ENCODE results near the gene PTMS. TPM values are rescaled to one million over a fixed set of nuclear protein-coding genes. Genes with fewer than 3 reads are reported as not detected.
"Not testable (repeated sequence)": the region's sequence is repeated elsewhere in the genome, so short reads cannot be mapped to it uniquely, and the experiment has no call there.

Gene PTMS
- total and polyA plus RNA-seq, 2 experiments from 2014 or later = 111 to 238 TPM

DNA sequence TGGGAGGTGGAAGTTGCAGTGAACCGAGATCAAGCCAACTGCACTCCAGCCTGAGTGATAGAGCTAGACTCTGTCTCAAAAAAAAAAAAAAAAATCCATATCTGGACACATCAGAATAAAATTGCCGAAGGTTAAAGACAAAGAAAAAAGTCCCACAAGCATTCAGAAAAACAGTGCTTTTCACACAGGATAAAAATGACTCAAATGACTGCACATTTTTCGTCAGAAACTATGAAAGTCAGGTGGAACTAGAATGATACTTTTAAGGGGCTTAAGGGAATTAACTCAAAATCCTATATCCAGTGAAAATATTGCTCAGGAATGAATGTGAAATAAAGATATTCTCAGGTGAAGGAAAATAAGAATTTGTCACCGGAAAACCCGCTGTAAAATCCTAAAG, 29.4 kb upstream of the PTMS start:
- H3K27me3 Mint-ChIP-seq (ENCODE audit: insufficient read depth, low read depth, poor library complexity) = peaks cover 4% of the 10 kb centered on the region
- H3K36me3 ChIP-seq (ENCODE audit: insufficient read depth) = no peaks in the 10 kb centered on the region
- no peaks in the 10 kb centered on the region for H3K9me2 ChIP-seq (ENCODE audit: insufficient read depth)
- H3K4me3 ChIP-seq = no peak overlapping the region
- TF ChIP-seq EZH2 (IDR thresholded peaks at IDR 0.05; ENCODE audit: low read depth, unreplicated experiment) (no peak), JUNB (IDR thresholded peaks at IDR 0.05; ENCODE audit: unreplicated experiment) (no peak), ZNF331 (CRISPR knock-in tag; IDR thresholded peaks at IDR 0.05; ENCODE audit: low read depth) (no peak), STAT1 (IDR thresholded peaks at IDR 0.05; ENCODE audit: unreplicated experiment) (no peak), POLR2AphosphoS5 (IDR thresholded peaks at IDR 0.05; ENCODE audit: low read depth) (no peak), EZH2phosphoT487 (IDR thresholded peaks at IDR 0.05; ENCODE audit: unreplicated experiment) (no peak), NANOG (IDR thresholded peaks at IDR 0.05; ENCODE audit: borderline replicate concordance) (no peak)
- TF ChIP-seq, protein P1, sequence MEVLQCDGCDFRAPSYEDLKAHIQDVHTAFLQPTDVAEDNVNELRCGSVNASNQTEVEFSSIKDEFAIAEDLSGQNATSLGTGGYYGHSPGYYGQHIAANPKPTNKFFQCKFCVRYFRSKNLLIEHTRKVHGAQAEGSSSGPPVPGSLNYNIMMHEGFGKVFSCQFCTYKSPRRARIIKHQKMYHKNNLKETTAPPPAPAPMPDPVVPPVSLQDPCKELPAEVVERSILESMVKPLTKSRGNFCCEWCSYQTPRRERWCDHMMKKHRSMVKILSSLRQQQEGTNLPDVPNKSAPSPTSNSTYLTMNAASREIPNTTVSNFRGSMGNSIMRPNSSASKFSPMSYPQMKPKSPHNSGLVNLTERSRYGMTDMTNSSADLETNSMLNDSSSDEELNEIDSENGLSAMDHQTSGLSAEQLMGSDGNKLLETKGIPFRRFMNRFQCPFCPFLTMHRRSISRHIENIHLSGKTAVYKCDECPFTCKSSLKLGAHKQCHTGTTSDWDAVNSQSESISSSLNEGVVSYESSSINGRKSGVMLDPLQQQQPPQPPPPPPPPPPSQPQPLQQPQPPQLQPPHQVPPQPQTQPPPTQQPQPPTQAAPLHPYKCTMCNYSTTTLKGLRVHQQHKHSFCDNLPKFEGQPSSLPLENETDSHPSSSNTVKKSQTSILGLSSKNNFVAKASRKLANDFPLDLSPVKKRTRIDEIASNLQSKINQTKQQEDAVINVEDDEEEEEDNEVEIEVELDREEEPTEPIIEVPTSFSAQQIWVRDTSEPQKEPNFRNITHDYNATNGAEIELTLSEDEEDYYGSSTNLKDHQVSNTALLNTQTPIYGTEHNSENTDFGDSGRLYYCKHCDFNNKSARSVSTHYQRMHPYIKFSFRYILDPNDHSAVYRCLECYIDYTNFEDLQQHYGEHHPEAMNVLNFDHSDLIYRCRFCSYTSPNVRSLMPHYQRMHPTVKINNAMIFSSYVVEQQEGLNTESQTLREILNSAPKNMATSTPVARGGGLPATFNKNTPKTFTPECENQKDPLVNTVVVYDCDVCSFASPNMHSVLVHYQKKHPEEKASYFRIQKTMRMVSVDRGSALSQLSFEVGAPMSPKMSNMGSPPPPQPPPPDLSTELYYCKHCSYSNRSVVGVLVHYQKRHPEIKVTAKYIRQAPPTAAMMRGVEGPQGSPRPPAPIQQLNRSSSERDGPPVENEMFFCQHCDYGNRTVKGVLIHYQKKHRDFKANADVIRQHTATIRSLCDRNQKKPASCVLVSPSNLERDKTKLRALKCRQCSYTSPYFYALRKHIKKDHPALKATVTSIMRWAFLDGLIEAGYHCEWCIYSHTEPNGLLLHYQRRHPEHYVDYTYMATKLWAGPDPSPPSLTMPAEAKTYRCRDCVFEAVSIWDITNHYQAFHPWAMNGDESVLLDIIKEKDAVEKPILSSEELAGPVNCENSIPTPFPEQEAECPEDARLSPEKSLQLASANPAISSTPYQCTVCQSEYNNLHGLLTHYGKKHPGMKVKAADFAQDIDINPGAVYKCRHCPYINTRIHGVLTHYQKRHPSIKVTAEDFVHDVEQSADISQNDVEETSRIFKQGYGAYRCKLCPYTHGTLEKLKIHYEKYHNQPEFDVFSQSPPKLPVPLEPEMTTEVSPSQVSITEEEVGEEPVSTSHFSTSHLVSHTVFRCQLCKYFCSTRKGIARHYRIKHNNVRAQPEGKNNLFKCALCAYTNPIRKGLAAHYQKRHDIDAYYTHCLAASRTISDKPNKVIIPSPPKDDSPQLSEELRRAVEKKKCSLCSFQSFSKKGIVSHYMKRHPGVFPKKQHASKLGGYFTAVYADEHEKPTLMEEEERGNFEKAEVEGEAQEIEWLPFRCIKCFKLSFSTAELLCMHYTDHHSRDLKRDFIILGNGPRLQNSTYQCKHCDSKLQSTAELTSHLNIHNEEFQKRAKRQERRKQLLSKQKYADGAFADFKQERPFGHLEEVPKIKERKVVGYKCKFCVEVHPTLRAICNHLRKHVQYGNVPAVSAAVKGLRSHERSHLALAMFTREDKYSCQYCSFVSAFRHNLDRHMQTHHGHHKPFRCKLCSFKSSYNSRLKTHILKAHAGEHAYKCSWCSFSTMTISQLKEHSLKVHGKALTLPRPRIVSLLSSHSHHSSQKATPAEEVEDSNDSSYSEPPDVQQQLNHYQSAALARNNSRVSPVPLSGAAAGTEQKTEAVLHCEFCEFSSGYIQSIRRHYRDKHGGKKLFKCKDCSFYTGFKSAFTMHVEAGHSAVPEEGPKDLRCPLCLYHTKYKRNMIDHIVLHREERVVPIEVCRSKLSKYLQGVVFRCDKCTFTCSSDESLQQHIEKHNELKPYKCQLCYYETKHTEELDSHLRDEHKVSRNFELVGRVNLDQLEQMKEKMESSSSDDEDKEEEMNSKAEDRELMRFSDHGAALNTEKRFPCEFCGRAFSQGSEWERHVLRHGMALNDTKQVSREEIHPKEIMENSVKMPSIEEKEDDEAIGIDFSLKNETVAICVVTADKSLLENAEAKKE (CRISPR knock-in tag; IDR thresholded peaks at IDR 0.05) = no peak
- TF ChIP-seq, protein P2, sequence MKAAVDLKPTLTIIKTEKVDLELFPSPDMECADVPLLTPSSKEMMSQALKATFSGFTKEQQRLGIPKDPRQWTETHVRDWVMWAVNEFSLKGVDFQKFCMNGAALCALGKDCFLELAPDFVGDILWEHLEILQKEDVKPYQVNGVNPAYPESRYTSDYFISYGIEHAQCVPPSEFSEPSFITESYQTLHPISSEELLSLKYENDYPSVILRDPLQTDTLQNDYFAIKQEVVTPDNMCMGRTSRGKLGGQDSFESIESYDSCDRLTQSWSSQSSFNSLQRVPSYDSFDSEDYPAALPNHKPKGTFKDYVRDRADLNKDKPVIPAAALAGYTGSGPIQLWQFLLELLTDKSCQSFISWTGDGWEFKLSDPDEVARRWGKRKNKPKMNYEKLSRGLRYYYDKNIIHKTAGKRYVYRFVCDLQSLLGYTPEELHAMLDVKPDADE (IDR thresholded peaks at IDR 0.05) = no peak
- TF ChIP-seq, protein P3, sequence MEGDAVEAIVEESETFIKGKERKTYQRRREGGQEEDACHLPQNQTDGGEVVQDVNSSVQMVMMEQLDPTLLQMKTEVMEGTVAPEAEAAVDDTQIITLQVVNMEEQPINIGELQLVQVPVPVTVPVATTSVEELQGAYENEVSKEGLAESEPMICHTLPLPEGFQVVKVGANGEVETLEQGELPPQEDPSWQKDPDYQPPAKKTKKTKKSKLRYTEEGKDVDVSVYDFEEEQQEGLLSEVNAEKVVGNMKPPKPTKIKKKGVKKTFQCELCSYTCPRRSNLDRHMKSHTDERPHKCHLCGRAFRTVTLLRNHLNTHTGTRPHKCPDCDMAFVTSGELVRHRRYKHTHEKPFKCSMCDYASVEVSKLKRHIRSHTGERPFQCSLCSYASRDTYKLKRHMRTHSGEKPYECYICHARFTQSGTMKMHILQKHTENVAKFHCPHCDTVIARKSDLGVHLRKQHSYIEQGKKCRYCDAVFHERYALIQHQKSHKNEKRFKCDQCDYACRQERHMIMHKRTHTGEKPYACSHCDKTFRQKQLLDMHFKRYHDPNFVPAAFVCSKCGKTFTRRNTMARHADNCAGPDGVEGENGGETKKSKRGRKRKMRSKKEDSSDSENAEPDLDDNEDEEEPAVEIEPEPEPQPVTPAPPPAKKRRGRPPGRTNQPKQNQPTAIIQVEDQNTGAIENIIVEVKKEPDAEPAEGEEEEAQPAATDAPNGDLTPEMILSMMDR (conservative IDR thresholded peaks at IDR 0.05; ENCODE audit: low read depth in 2 of 2) = no peak
- H2AFZ ChIP-seq = no peak overlapping the region
- ATAC-seq = no peak
- H3K9me3 Mint-ChIP-seq = no peaks in the 10 kb centered on the region
- DNase-seq (ENCODE audit: low spot score) = no peak
- H3F3A ChIP-seq (replicated peaks; ENCODE audit: low read depth) = 0 out of 2 replicates have a peak, but pooled peaks cover 5% of the 10 kb centered on the region
- no peaks in the 10 kb centered on the region for H3K27me3 ChIP-seq (ENCODE audit: insufficient read depth)
- H3K4me1 Mint-ChIP-seq = peaks cover 7% of the 10 kb centered on the region
- H3K79me2 ChIP-seq (replicated peaks; ENCODE audit: insufficient read depth) = no peaks in the 10 kb centered on the region
- H3K27ac Mint-ChIP-seq = no peak overlapping the region
- H3K4me1 ChIP-seq (ENCODE audit: insufficient read depth) = no peaks in the 10 kb centered on the region
- H3K36me3 Mint-ChIP-seq (ENCODE audit: low read depth) = no peaks in the 10 kb centered on the region; the same call in 2 of the 3 replicates
- 0 out of 2 replicates have a peak, but pooled peaks cover 2% of the 10 kb centered on the region for H4K20me1 ChIP-seq (replicated peaks; ENCODE audit: insufficient read depth)
- no peak overlapping the region for H3K4me3 Mint-ChIP-seq
- no peak overlapping the region for H3K27ac ChIP-seq (ENCODE audit: low read depth)
- H3K4me2 ChIP-seq = no peak overlapping the region

DNA sequence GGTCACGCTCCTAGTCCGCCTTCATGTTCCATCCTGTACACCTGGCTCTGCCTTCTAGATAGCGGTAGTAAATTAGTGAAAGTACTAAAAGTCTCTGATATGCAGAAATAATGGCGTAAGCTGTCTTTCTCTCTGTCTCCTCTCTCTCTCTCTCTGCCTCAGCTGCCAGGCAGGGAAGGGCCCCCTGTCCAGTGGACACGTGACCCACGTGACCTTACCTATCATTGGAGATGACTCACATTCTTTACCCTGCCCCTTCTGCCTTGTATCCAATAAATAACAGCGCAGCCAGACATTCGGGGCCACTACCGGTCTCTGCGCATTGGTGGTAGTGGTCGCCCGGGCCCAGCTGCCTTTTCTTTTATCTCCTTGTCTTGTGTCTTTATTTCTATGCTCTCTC, 24.1 kb upstream of the PTMS start:
- not testable (repeated sequence) for H3K36me3 ChIP-seq (ENCODE audit: insufficient read depth); H3K4me3 Mint-ChIP-seq; H3K4me3 ChIP-seq; H3K4me1 ChIP-seq (ENCODE audit: insufficient read depth); H3K4me2 ChIP-seq; H3K27me3 Mint-ChIP-seq (ENCODE audit: insufficient read depth, low read depth, poor library complexity); H3K27me3 ChIP-seq (ENCODE audit: insufficient read depth); H3K9me2 ChIP-seq (ENCODE audit: insufficient read depth); ATAC-seq; H2AFZ ChIP-seq; DNase-seq (ENCODE audit: low spot score); H3K79me2 ChIP-seq (replicated peaks; ENCODE audit: insufficient read depth); H4K20me1 ChIP-seq (replicated peaks; ENCODE audit: insufficient read depth); H3K27ac ChIP-seq (ENCODE audit: low read depth); H3K9me3 Mint-ChIP-seq; H3K27ac Mint-ChIP-seq; H3K4me1 Mint-ChIP-seq; H3F3A ChIP-seq (replicated peaks; ENCODE audit: low read depth)
- H3K36me3 Mint-ChIP-seq (ENCODE audit: low read depth) = peaks cover 20% of the 10 kb centered on the region

All from GM23338 (cell line).